HepG2 (cell line): ENCODE results near the gene SNRNP35. TPM values are rescaled to one million over a fixed set of nuclear protein-coding genes. Genes with fewer than 3 reads are reported as not detected.

Source experiments
- ATAC-seq: fragments of 200-7000 bp; cut with Tn5 transposase; 3 replicates; pipeline ENCODE4 v1.9.1; 2020; ENCODE audit warnings: mild to moderate bottlenecking, moderate library complexity
- BruUV-seq: library from RNA; stranded (reverse); fragments of 400-500 nt; replicated peaks from 2 replicates; lab custom pipeline; 2021; lab: Mats Ljungman, UMichigan
- CTCF ChIA-PET: fragments of 300-600 bp; formaldehyde crosslinking; extraction: SDS; loops from one replicate; lab custom pipeline; 2021; ENCODE audit warnings: low total read pairs, inconsistent platforms, low intra/inter-chr PET ratio; lab: Yijun Ruan, JAX
- POLR2A ChIA-PET: fragments of 350-600 bp; sonication (Branson Sonifier 250); formaldehyde crosslinking; loops from one replicate; lab custom pipeline; 2020; ENCODE audit warnings: antibody characterized with exemption, inconsistent platforms; lab: Yijun Ruan, JAX
- DNase-seq: peaks from one replicate; pipeline ENCODE4 v3.0.0-alpha.2; 2015; ENCODE audit warnings: low spot score
- FAIRE-seq: peaks from 3 replicates; lab custom pipeline; 2011; peaks lifted over from hg19 to GRCh38; lab: Jason Lieb, UNC
- H2AFZ ChIP-seq: one replicate; pipeline ENCODE4 v1.6.1; 2011; ENCODE audit warnings: low read length, inconsistent platforms
- H3K27ac ChIP-seq: fragments of 300-600 bp; 3 replicates; pipeline ENCODE4 v1.8.0; 2011; ENCODE audit warnings: mixed run types, mild to moderate bottlenecking, mixed read lengths, low read length, inconsistent platforms; ENCODE audit not compliant: insufficient read depth; ENCODE audit errors: extremely low read length
- H3K27me3 ChIP-seq, 2 experiments: fragments of 200-600 bp in 1 of 2; 2 replicates in 1 of 2; 3 replicates in 1 of 2; pipeline versions ENCODE4 v1.6.0 to v1.8.0; 2011; ENCODE audit warnings: low read length in 2 of 2, mild to moderate bottlenecking in 2 of 2, moderate library complexity in 2 of 2, inconsistent platforms in 1 of 2; ENCODE audit not compliant: insufficient read depth in 2 of 2, control insufficient read depth in 1 of 2
- H3K36me3 ChIP-seq, 2 experiments: fragments of 200-600 bp in 1 of 2; replicated peaks in 1 of 2; 2 replicates in 1 of 2; 3 replicates in 1 of 2; pipeline versions ENCODE4 v1.5.1 to v1.8.0; 2011; ENCODE audit warnings: low read length in 2 of 2, inconsistent platforms in 1 of 2; ENCODE audit not compliant: insufficient read depth in 2 of 2, control insufficient read depth in 1 of 2
- H3K4me1 ChIP-seq: 2 replicates; pipeline ENCODE4 v1.5.1; 2012; ENCODE audit warnings: low read length, inconsistent platforms; ENCODE audit not compliant: insufficient read depth
- H3K4me2 ChIP-seq: 2 replicates; pipeline ENCODE4 v1.6.0; 2011; ENCODE audit warnings: low read depth, low read length, inconsistent platforms
- H3K4me3 ChIP-seq, 3 experiments: fragments of 200-600 bp in 1 of 3; sonication (generic), shearing (Covaris generic) in 1 of 3; replicated peaks in 1 of 3; 2 replicates each; pipeline ENCODE4 v1.5.1; 2011 to 2016; ENCODE audit warnings: low read length in 3 of 3, inconsistent platforms in 2 of 3, low read depth in 2 of 3, mild to moderate bottlenecking in 2 of 3, control low read depth in 1 of 3, mixed read lengths in 1 of 3; ENCODE audit not compliant: insufficient read depth in 1 of 3
- H3K79me2 ChIP-seq: one replicate; pipeline ENCODE4 v1.6.1; 2011; ENCODE audit warnings: low read length, inconsistent platforms; ENCODE audit not compliant: insufficient read depth
- H3K9ac ChIP-seq: 2 replicates; pipeline ENCODE4 v1.6.0; 2011; ENCODE audit warnings: mild to moderate bottlenecking, low read depth, low read length, inconsistent platforms; ENCODE audit not compliant: insufficient read depth
- H3K9me3 ChIP-seq: 2 replicates; pipeline ENCODE4 v1.5.1; 2012; ENCODE audit warnings: mild to moderate bottlenecking, low read length
- H4K20me1 ChIP-seq: 2 replicates; pipeline ENCODE4 v1.6.0; 2011; ENCODE audit warnings: inconsistent platforms, mild to moderate bottlenecking, low read length, moderate library complexity; ENCODE audit not compliant: insufficient read depth
- AGO1 ChIP-seq: fragments of 200-400 bp; formaldehyde crosslinking; IDR thresholded peaks from 2 replicates; pipeline ENCODE4 v1.6.1; 2017; ENCODE audit warnings: mild to moderate bottlenecking, low read depth, low read length, moderate library complexity; ENCODE audit not compliant: poor library complexity, severe bottlenecking
- BATF2 ChIP-seq: sonication (generic); formaldehyde crosslinking; IDR thresholded peaks from 2 replicates; pipeline ENCODE4 v1.8.0; 2022; ENCODE audit warnings: mild to moderate bottlenecking, missing genetic modification reagents, moderate library complexity
- CBFB ChIP-seq: sonication (generic); formaldehyde crosslinking; IDR thresholded peaks from 2 replicates; pipeline ENCODE4 v1.4.0; 2020; ENCODE audit warnings: missing genetic modification reagents
- CREBL2 ChIP-seq: sonication (generic); formaldehyde crosslinking; IDR thresholded peaks from 2 replicates; pipeline ENCODE4 v1.8.1; 2023; ENCODE audit warnings: missing genetic modification reagents, mild to moderate bottlenecking, borderline replicate concordance
- HIC2 ChIP-seq: sonication (generic); formaldehyde crosslinking; IDR thresholded peaks from 2 replicates; pipeline ENCODE4 v1.9.0; 2022; ENCODE audit warnings: low read depth, missing genetic modification reagents
- HNF4G ChIP-seq, 2 experiments: sonication (generic) in 1 of 2; formaldehyde crosslinking in 1 of 2; IDR thresholded peaks; 2 replicates each; pipeline versions ENCODE4 v1.4.0 to v1.6.1; 2011 to 2020; ENCODE audit warnings: borderline replicate concordance in 2 of 2, low read depth in 2 of 2, mild to moderate bottlenecking in 2 of 2, low read length in 1 of 2, missing genetic modification reagents in 1 of 2, moderate library complexity in 1 of 2
- KDM1A ChIP-seq: IDR thresholded peaks from 2 replicates; pipeline ENCODE4 v1.6.1; 2016; ENCODE audit warnings: missing compliant biosample characterization
- LRRFIP1 ChIP-seq: sonication (generic); formaldehyde crosslinking; conservative IDR thresholded peaks from 2 replicates; pipeline ENCODE4 v1.4.0; 2020; ENCODE audit warnings: missing genetic modification reagents
- MEF2D ChIP-seq: sonication (generic); formaldehyde crosslinking; IDR thresholded peaks from 2 replicates; pipeline ENCODE4 v1.5.1; 2020; ENCODE audit warnings: mild to moderate bottlenecking, missing genetic modification reagents
- MTA1 ChIP-seq: sonication (generic); formaldehyde crosslinking; IDR thresholded peaks from 2 replicates; pipeline ENCODE4 v1.4.0; 2020; ENCODE audit warnings: missing genetic modification reagents, mild to moderate bottlenecking, borderline replicate concordance
- RORA ChIP-seq: sonication (generic); formaldehyde crosslinking; IDR thresholded peaks from 2 replicates; pipeline ENCODE4 v1.5.0; 2020; ENCODE audit warnings: mild to moderate bottlenecking, missing genetic modification reagents, moderate library complexity
- SIX1 ChIP-seq: sonication (generic); formaldehyde crosslinking; IDR thresholded peaks from 2 replicates; pipeline ENCODE4 v1.4.0; 2020; ENCODE audit warnings: missing genetic modification reagents, borderline replicate concordance
- TP53 ChIP-seq: sonication (generic); formaldehyde crosslinking; conservative IDR thresholded peaks from 2 replicates; pipeline ENCODE4 v1.4.0; 2020; ENCODE audit warnings: missing genetic modification reagents
- ZNF20 ChIP-seq: sonication (generic); formaldehyde crosslinking; IDR thresholded peaks from 2 replicates; pipeline ENCODE4 v1.4.0; 2020; ENCODE audit warnings: mild to moderate bottlenecking, moderate library complexity, missing genetic modification reagents
- ZNF207 ChIP-seq: fragments of 450-650 bp; IDR thresholded peaks from 2 replicates; pipeline ENCODE4 v1.6.1; 2016; ENCODE audit warnings: antibody characterized with exemption, borderline replicate concordance
- ZNF446 ChIP-seq: sonication (generic); formaldehyde crosslinking; IDR thresholded peaks from 2 replicates; pipeline ENCODE4 v1.5.0; 2020; ENCODE audit warnings: mild to moderate bottlenecking, missing genetic modification reagents
- ZNF710 ChIP-seq: sonication (generic); formaldehyde crosslinking; IDR thresholded peaks from 2 replicates; pipeline ENCODE4 v1.5.0; 2020; ENCODE audit warnings: mild to moderate bottlenecking, missing genetic modification reagents, borderline replicate concordance
- ZNF792 ChIP-seq: IDR thresholded peaks from 2 replicates; pipeline ENCODE4 v1.6.1; 2016
- ZSCAN22 ChIP-seq: sonication (generic); formaldehyde crosslinking; IDR thresholded peaks from 2 replicates; pipeline ENCODE4 v1.4.0; 2020; ENCODE audit warnings: mild to moderate bottlenecking, missing genetic modification reagents
- WGBS: methylation state at CpG from one replicate; pipeline ENCODE4 v1.1.6; 2017; ENCODE audit warnings: low lambda C conversion rate; 5-methylcytosine and 5-hydroxymethylcytosine counted together
- in situ Hi-C: cut with HindIII; loops from 2 replicates; pipeline ENCODE4 v1.10.0; 2017; ENCODE audit warnings: low pct_unique_long_range_greater_than_20kb; ENCODE audit not compliant: extremely low pct_ligation_motif_present
- intact Hi-C: fragments of 100-400 bp; cut with micrococcal nuclease; formaldehyde crosslinking; loops from one replicate; pipeline ENCODE4 v1.10.0; 2022; ENCODE audit not compliant: unreplicated experiment
- polyA plus RNA-seq, 8 experiments: library from polyadenylated mRNA; depleted of rRNA in 3 of 8; stranded (reverse) in 7 of 8; unstranded in 1 of 8; fragments of >200 nt; fragmentation: Illumina TruSeq in 4 of 8; extraction: Trizol in 4 of 8; gene quantifications; 2 replicates each; pipeline versions ENCODE4 v1.2.1 to v1.2.3, GENCODE V29; 2011 to 2016; ENCODE audit warnings: low read depth in 4 of 8, missing spikeins in 1 of 8, mixed read lengths in 1 of 8; ENCODE audit not compliant: insufficient read depth in 1 of 8
- total RNA-seq, 5 experiments: library from RNA; depleted of rRNA; stranded (reverse); fragments of >200 nt; fragmentation: Illumina TruSeq; extraction: Trizol; gene quantifications; 2 replicates each; pipeline ENCODE4 v1.2.3, GENCODE V29; 2016; ENCODE audit warnings: low read depth in 1 of 5

Gene SNRNP35
- total and polyA plus RNA-seq, 2 of the 13 experiments (the other 11 are each of a cell fraction or from before 2014, with no cell fraction given), result 11.3 to 22.6 TPM

GRCh38 chr12:123491056-123491455 lies 33.1 kb downstream of the SNRNP35 start:
- H3K27me3 ChIP-seq, result no peaks in the 10 kb centered on the region
- FAIRE-seq (no peak), DNase-seq (no peak), ATAC-seq (no peak)
- no peaks in the 10 kb centered on the region for H3K79me2 ChIP-seq
- H3K4me3 ChIP-seq, result no peak overlapping the region
- WGBS, result 100% methylated on average over 4 of the region's 11 CpGs
- BruUV-seq, result no TSS peak
- in situ Hi-C loops, result no loop called here
- no peaks in the 10 kb centered on the region for H3K9me3 ChIP-seq
- H3K4me2 ChIP-seq, result no peak overlapping the region
- no peak overlapping the region for H3K27ac ChIP-seq
- peaks cover 11% of the 10 kb centered on the region for H3K4me1 ChIP-seq
- H3K36me3 ChIP-seq, result no peaks in the 10 kb centered on the region
- TF ChIP-seq TP53, result no peak
- TF ChIP-seq MEF2D (CRISPR knock-in tag), result no peak
- TF ChIP-seq ZNF20 (CRISPR knock-in tag), result no peak
- no peak for TF ChIP-seq ZNF446 (CRISPR knock-in tag)
- no peak for TF ChIP-seq CREBL2 (CRISPR knock-in tag)
- no peak for TF ChIP-seq ZNF207
- TF ChIP-seq ZSCAN22 (CRISPR knock-in tag), result no peak
- no peak for TF ChIP-seq HIC2
- no peak for TF ChIP-seq RORA (CRISPR knock-in tag)
- no peak for TF ChIP-seq AGO1
- no peak for TF ChIP-seq ZNF792 (CRISPR knock-in tag)
- TF ChIP-seq CBFB (CRISPR knock-in tag), result no peak
- TF ChIP-seq HNF4G (IDR thresholded peaks at IDR 0.05; ENCODE audit: borderline replicate concordance, low read depth, low read length), result no peak
- no peak for TF ChIP-seq HNF4G (CRISPR knock-in tag; IDR thresholded peaks at IDR 0.05; ENCODE audit: borderline replicate concordance, low read depth)
- no peak for TF ChIP-seq SIX1 (CRISPR knock-in tag)
- TF ChIP-seq ZNF710 (CRISPR knock-in tag), result no peak
- no peak for TF ChIP-seq KDM1A
- no peak for TF ChIP-seq BATF2 (CRISPR knock-in tag)
- no peak for TF ChIP-seq MTA1 (CRISPR knock-in tag)
- TF ChIP-seq LRRFIP1 (CRISPR knock-in tag), result no peak
- CTCF ChIA-PET, result no interaction called here
- no peak overlapping the region for H2AFZ ChIP-seq
- POLR2A ChIA-PET, result no interaction called here
- H4K20me1 ChIP-seq, result no peaks in the 10 kb centered on the region
- H3K9ac ChIP-seq, result no peak overlapping the region
- intact Hi-C loops, result no loop called here
